ENCODE results near the gene MT1G.

GRCh38 chr16:56653218-56653617 lies 14.6 kb downstream of the MT1G start:
- TF ChIP-seq POLR2A (IDR thresholded peaks at IDR 0.05; ENCODE audit: low read length): no peak
- TF ChIP-seq BHLHE40 (IDR thresholded peaks at IDR 0.05; ENCODE audit: low read depth, low read length): no peak
- no peak for TF ChIP-seq CTCF (IDR thresholded peaks at IDR 0.05)
- no peak for TF ChIP-seq MAFK (IDR thresholded peaks at IDR 0.05; ENCODE audit: partially characterized antibody)
- TF ChIP-seq ZC3H11A (IDR thresholded peaks at IDR 0.05): no peak

Measured in A549 (cell line).